Mucosa of descending colon (tissue), 3 donors: ENCODE data around the gene MED12L. TPM values are rescaled to one million over a fixed set of nuclear protein-coding genes. Genes with fewer than 3 reads are reported as not detected.
A peak's percentile ranks its signal among the peaks of the same experiment; 100 is the strongest.

Experiments used
- ATAC-seq: fragments of 200-7000 bp; cut with Tn5 transposase; one replicate; pipeline ENCODE4 v1.9.1; 2020; ENCODE audit warnings: mild to moderate bottlenecking, moderate library complexity
- DNase-seq, 3 donors: peaks; one replicate each; pipeline ENCODE4 v3.0.0-alpha.2; 2020
- H3K36me3 ChIP-seq: fragments of 200-600 bp; one replicate; pipeline ENCODE4 v1.8.0; 2021; ENCODE audit warnings: low read depth, mild to moderate bottlenecking
- H3K4me1 ChIP-seq: fragments of 200-600 bp; one replicate; pipeline ENCODE4 v1.8.0; 2021; ENCODE audit warnings: low read depth, mild to moderate bottlenecking
- H3K4me3 ChIP-seq: fragments of 200-600 bp; one replicate; pipeline ENCODE4 v1.8.0; 2021; ENCODE audit warnings: mild to moderate bottlenecking
- H3K9me3 ChIP-seq: fragments of 200-600 bp; one replicate; pipeline ENCODE4 v1.8.0; 2021; ENCODE audit warnings: mild to moderate bottlenecking
- intact Hi-C, 2 donors: fragments of 100-400 bp; cut with DNase I in 1 of 2; cut with micrococcal nuclease in 1 of 2; formaldehyde crosslinking; loops; one replicate each; pipeline versions ENCODE4 v1.11.0 to v1.11.1; 2022; cut with DNase I, micrococcal nuclease
- total RNA-seq, 3 donors: library from RNA; stranded (reverse); fragmentation: NEBNext Ultra II Directional in 2 of 3; extraction: Animal tissue kit (Norgen Biotek cat#: 25700) in 2 of 3; gene quantifications; one replicate each; pipeline versions ENCODE4 v1.2.1 to v1.2.4, GENCODE V29; 2021 to 2023
- TF ChIP-seq, protein P1 (sequence below): fragments of 200-600 bp; IDR thresholded peaks from one replicate; pipeline ENCODE4 v1.8.0; 2022; ENCODE audit warnings: antibody characterized with exemption, mild to moderate bottlenecking
- donor health status: DM: no; HTN: no; CAD: no; lungs with moderate emphysema.
- donor health status: DM: no; HTN: no; CAD: no.
- donor health status: DM: no; HTN: yes; CAD: no.

The MED12L gene
- total RNA-seq, 3 donors from 2014 or later = 0.39 to 2.4 (median 0.55) TPM

DNA sequence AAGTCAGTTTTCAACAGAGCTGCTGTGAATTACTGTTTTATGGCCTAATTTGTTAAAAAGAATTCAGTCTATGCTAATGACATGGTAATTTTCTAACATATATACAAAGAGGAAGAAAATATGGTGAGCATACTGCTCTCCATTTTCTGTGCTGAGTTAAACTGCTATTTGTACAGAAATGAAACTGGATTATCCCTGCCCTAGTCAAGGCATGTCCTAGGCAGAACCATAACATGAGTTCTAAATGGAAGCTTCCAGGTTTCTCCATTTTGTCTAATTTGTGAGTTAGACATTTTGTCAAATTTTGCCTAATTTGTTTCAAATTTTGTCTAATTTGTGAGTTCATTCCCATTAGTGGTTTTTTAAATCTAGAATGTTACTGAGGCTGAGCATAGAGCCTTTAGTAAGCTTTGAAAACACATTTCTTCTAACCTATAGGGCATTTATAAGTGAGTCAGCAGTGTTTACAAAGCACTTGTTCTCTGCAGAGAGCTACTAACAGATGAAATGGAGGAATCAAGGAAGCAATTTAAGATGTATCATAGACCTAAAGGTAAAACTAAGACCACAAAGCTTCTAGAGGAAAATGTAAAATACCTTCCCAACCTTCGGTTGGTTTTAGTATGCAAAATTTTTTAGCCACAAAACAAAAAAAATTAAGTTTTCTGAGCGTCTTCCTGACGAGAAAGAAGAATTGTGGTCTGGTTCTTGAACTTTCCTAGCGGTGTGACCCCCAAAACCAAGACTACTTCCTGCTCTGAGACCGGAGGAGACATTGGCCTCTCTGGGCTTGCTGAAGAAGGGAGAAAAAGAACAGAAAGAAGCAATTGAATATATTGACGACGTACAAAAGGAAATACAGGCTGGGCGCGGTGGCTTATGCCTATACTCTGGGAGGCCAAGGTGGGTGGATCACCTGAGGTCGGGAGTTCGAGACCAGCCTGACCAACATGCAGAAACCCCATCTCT, 183.1 kb downstream of the MED12L start:
- TF ChIP-seq, protein P1, sequence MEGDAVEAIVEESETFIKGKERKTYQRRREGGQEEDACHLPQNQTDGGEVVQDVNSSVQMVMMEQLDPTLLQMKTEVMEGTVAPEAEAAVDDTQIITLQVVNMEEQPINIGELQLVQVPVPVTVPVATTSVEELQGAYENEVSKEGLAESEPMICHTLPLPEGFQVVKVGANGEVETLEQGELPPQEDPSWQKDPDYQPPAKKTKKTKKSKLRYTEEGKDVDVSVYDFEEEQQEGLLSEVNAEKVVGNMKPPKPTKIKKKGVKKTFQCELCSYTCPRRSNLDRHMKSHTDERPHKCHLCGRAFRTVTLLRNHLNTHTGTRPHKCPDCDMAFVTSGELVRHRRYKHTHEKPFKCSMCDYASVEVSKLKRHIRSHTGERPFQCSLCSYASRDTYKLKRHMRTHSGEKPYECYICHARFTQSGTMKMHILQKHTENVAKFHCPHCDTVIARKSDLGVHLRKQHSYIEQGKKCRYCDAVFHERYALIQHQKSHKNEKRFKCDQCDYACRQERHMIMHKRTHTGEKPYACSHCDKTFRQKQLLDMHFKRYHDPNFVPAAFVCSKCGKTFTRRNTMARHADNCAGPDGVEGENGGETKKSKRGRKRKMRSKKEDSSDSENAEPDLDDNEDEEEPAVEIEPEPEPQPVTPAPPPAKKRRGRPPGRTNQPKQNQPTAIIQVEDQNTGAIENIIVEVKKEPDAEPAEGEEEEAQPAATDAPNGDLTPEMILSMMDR = no peak
- intact Hi-C loops = no loop called here
- ATAC-seq (peak; percentile 37), DNase-seq (peak in 1 of 3 donors; percentile 27)
- Histone ChIP-seq H3K36me3 (no peaks in the 10 kb centered on the region), H3K9me3 (no peaks in the 10 kb centered on the region), H3K4me1 (no peaks in the 10 kb centered on the region), H3K4me3 (no peak overlapping the region)

- TF ChIP-seq, protein P1 = no peak
- intact Hi-C loops = no loop called here
- Histone ChIP-seq H3K4me3 (no peak overlapping the region), H3K4me1 (no peaks in the 10 kb centered on the region), H3K9me3 (no peaks in the 10 kb centered on the region), H3K36me3 (no peaks in the 10 kb centered on the region)
- no peak for ATAC-seq
- no peak for DNase-seq
These were observed 184.2 kb downstream of the MED12L start for GRCh38 chr3:151269631-151270030.

DNA sequence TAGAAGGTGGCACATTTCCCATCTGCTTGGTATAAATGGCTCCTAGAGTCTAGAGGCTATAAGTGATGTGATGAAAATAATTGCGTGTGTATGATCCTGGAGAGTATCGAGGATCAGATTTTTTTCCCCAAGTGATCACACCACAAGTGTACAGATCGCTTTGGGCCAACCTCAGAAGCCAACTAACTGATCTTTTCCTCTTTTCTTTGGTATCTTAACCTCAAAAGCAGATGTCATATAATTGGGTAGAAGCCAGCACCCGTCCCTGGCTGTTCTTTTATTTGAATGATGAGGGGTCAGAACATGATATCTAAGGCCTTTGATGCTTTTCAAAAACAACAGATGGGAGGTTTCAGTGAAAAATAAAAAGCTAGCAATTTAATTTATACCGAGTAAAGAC, 189.6 kb downstream of the MED12L start:
- DNase-seq (no peak), ATAC-seq (no peak)
- intact Hi-C loops = loop anchor here in 1 of 2 donors (5.0 kb wide), 1 partner anchor 48 kb away; no protein-coding TSS in a partner anchor
- Histone ChIP-seq H3K4me3 (no peak overlapping the region), H3K9me3 (no peaks in the 10 kb centered on the region), H3K36me3 (no peaks in the 10 kb centered on the region), H3K4me1 (peaks cover 3% of the 10 kb centered on the region)
- TF ChIP-seq, protein P1 = no peak

DNA sequence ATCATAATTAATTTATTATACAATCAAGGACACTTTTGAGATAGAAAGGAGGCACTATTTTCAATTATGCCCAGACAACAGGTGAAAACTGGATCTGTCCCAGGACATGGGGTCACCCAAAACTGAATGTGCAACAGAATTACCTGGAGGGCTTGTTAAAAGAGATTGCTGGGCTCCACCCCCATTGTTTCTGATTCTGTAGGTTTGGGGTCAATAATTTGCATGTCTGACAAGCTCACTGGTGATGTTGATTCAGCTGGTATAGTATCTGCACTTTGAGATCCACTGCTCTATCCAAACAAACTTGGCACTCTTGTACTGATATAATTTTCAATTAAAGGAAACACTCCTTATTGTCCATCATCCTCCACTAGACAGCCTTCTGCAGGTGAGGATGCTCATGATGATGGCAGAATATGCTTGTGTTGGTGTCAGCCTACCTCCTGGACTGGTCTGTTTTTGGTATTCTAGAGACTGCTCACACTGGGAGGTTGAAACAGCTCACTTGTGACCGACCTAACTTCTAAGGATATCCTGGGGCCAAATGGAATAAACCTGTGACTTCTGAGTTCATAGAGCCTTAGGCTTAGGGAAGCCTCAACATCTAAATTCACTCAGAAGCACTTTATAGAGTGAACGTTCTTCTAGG, 190.7 kb downstream of the MED12L start:
- intact Hi-C loops = loop anchor here in 1 of 2 donors (5.0 kb wide), 1 partner anchor 49 kb away; no protein-coding TSS in a partner anchor
- TF ChIP-seq, protein P1 = no peak
- Histone ChIP-seq H3K9me3 (no peaks in the 10 kb centered on the region), H3K4me1 (peaks cover 3% of the 10 kb centered on the region), H3K36me3 (no peaks in the 10 kb centered on the region), H3K4me3 (no peak overlapping the region)
- DNase-seq (no peak), ATAC-seq (no peak)

- intact Hi-C loops = loop anchor here in 1 of 2 donors (5.0 kb wide), 1 partner anchor 49 kb away; no protein-coding TSS in a partner anchor
- TF ChIP-seq, protein P1 = no peak
These were observed 191.2 kb downstream of the MED12L start for GRCh38 chr3:151276687-151277042.

More at GRCh38 chr3:151276687-151277042, 191.2 kb downstream of the MED12L start:
- H3K9me3 ChIP-seq = no peaks in the 10 kb centered on the region
- H3K36me3 ChIP-seq = no peaks in the 10 kb centered on the region
- DNase-seq (peak in 1 of 3 donors; percentile 24), ATAC-seq (peak; percentile 61)
- H3K4me3 ChIP-seq = no peak overlapping the region
- H3K4me1 ChIP-seq = peaks cover 3% of the 10 kb centered on the region
